ENCODE measurements around the gene TGFBR3. TPM values are rescaled to one million over a fixed set of nuclear protein-coding genes. Genes with fewer than 3 reads are reported as not detected.
A peak's percentile ranks its signal among the peaks of the same experiment; 100 is the strongest.

TGFBR3 gene
- total and polyA plus RNA-seq, 9 donors = 92.4 to 442 (median 165) TPM

GRCh38 chr1:91754348-91754747 is 131.6 kb downstream of the TGFBR3 start:
- no peak overlapping the region for H3K4me3 ChIP-seq
- H3K4me1 ChIP-seq (ENCODE audit: insufficient read depth) = peaks cover 26% of the 10 kb centered on the region
- peak overlapping the region; percentile 68 to 70 for H3K27ac ChIP-seq
- TF ChIP-seq POLR2A (IDR thresholded peaks at IDR 0.05) (no peak), CTCF (IDR thresholded peaks at IDR 0.05) (no peak), EP300 (IDR thresholded peaks at IDR 0.05) (no peak)
- H3K9me3 ChIP-seq = no peaks in the 10 kb centered on the region
- 40 to 50% (median 47%) methylated on average over 3 of the region's 3 CpGs for WGBS, 3 donors
- no peaks in the 10 kb centered on the region for H3K27me3 ChIP-seq
- intact Hi-C loops (cut with DNase I) = no loop called here
- H3K36me3 ChIP-seq = no peaks in the 10 kb centered on the region
- peak in 1 of 5 donors; percentile 19 for DNase-seq

- peaks cover 28% of the 10 kb centered on the region for H3K4me1 ChIP-seq (ENCODE audit: insufficient read depth)
- H3K4me3 ChIP-seq = no peak overlapping the region
- intact Hi-C loops (cut with DNase I) = no loop called here
- peak overlapping the region in 1 of 2 donors; percentile 70 for H3K27ac ChIP-seq
- TF ChIP-seq CTCF (IDR thresholded peaks at IDR 0.05) (no peak), EP300 (IDR thresholded peaks at IDR 0.05) (no peak), POLR2A (IDR thresholded peaks at IDR 0.05) (no peak)
- no peak for DNase-seq
- no peaks in the 10 kb centered on the region for H3K9me3 ChIP-seq
- WGBS, 3 donors = 55 to 90% (median 86%) methylated on average over 3 of the region's 3 CpGs
- no peaks in the 10 kb centered on the region for H3K36me3 ChIP-seq
- no peaks in the 10 kb centered on the region for H3K27me3 ChIP-seq
Observed at GRCh38 chr1:91753878-91754277, 132.1 kb downstream of the TGFBR3 start.

- Histone ChIP-seq H3K9me3 (no peaks in the 10 kb centered on the region), H3K4me3 (no peak overlapping the region), H3K36me3 (no peaks in the 10 kb centered on the region), H3K27me3 (no peaks in the 10 kb centered on the region), H3K4me1 (ENCODE audit: insufficient read depth) (peaks cover 25% of the 10 kb centered on the region), H3K27ac (peak overlapping the region; percentile 20 to 30)
- TF ChIP-seq POLR2A (IDR thresholded peaks at IDR 0.05) = no peak
- TF ChIP-seq CTCF (IDR thresholded peaks at IDR 0.05) = no peak
- no peak for TF ChIP-seq EP300 (IDR thresholded peaks at IDR 0.05)
- WGBS, 3 donors = 76 to 84% (median 78%) methylated on average over 2 of the region's 2 CpGs
- peak in 1 of 5 donors; percentile 8 for DNase-seq
- intact Hi-C loops (cut with DNase I) = no loop called here
Observed at GRCh38 chr1:91752324-91752723, 133.6 kb downstream of the TGFBR3 start.

GRCh38 chr1:91751275-91751674 is 134.7 kb downstream of the TGFBR3 start:
- Histone ChIP-seq H3K9me3 (no peaks in the 10 kb centered on the region), H3K4me3 (no peak overlapping the region), H3K27me3 (no peaks in the 10 kb centered on the region), H3K4me1 (ENCODE audit: insufficient read depth) (peaks cover 28% of the 10 kb centered on the region), H3K27ac (peak overlapping the region in 1 of 2 donors; percentile 63), H3K36me3 (no peaks in the 10 kb centered on the region)
- TF ChIP-seq EP300 (IDR thresholded peaks at IDR 0.05) = no peak
- no peak for TF ChIP-seq CTCF (IDR thresholded peaks at IDR 0.05)
- TF ChIP-seq POLR2A (IDR thresholded peaks at IDR 0.05) = no peak
- DNase-seq = peak in 2 of 5 donors; percentile 35 to 56
- 3 to 5% (median 4%) methylated on average over 3 of the region's 3 CpGs for WGBS, 3 donors
- intact Hi-C loops (cut with DNase I) = no loop called here
